IMR-90 (cell line): ENCODE data around the gene OR1F1. TPM values are rescaled to one million over a fixed set of nuclear protein-coding genes. Genes with fewer than 3 reads are reported as not detected.
A peak's percentile ranks its signal among the peaks of the same experiment; 100 is the strongest.

Experiments used
- ATAC-seq: fragments of 200-7000 bp; cut with Tn5 transposase; 2 replicates; pipeline ENCODE4 v1.9.1; 2020; ENCODE audit warnings: low read depth, mild to moderate bottlenecking, moderate library complexity
- BruUV-seq: library from RNA; stranded (reverse); fragments of 400-500 nt; replicated peaks from 2 replicates; lab custom pipeline; 2021; lab: Mats Ljungman, UMichigan
- CTCF ChIA-PET: fragments of 300-600 bp; formaldehyde crosslinking; extraction: SDS; loops from one replicate; lab custom pipeline; 2021; ENCODE audit warnings: antibody characterized with exemption; lab: Yijun Ruan, JAX
- POLR2A ChIA-PET: fragments of 300-600 bp; sonication (Branson Sonifier 250); formaldehyde crosslinking; loops from one replicate; lab custom pipeline; 2022; ENCODE audit warnings: antibody characterized with exemption; ENCODE audit not compliant: unreplicated experiment; lab: Charles Lee
- DNase-seq: peaks from one replicate; pipeline ENCODE4 v3.0.0; 2013
- H2AFZ ChIP-seq: replicated peaks from 2 replicates; pipeline ENCODE3; 2013; ENCODE audit warnings: low read length, mild to moderate bottlenecking; ENCODE audit not compliant: poor library complexity
- H2AK5ac ChIP-seq: 2 replicates; pipeline ENCODE4 v1.6.1; 2013; ENCODE audit warnings: low read depth, low read length, inconsistent platforms
- H2AK9ac ChIP-seq: replicated peaks from 2 replicates; pipeline ENCODE3; 2013; ENCODE audit warnings: mild to moderate bottlenecking, low read depth, low read length, moderate library complexity; ENCODE audit not compliant: poor library complexity
- H2BK120ac ChIP-seq: 2 replicates; pipeline ENCODE4 v1.6.1; 2013; ENCODE audit warnings: low read depth, low read length, inconsistent platforms
- H2BK15ac ChIP-seq: 3 replicates; pipeline ENCODE4 v1.6.1; 2013; ENCODE audit warnings: low read depth, low read length, inconsistent platforms
- H2BK20ac ChIP-seq: 2 replicates; pipeline ENCODE4 v1.6.1; 2013; ENCODE audit warnings: low read depth, mild to moderate bottlenecking, inconsistent platforms, low read length, moderate library complexity
- H2BK5ac ChIP-seq: 2 replicates; pipeline ENCODE4 v1.6.1; 2013; ENCODE audit warnings: mild to moderate bottlenecking, low read depth, low read length, inconsistent platforms; ENCODE audit not compliant: poor library complexity, severe bottlenecking
- H3K14ac ChIP-seq: replicated peaks from 2 replicates; pipeline ENCODE4 v1.6.1; 2013; ENCODE audit warnings: low read depth, low read length, inconsistent platforms
- H3K18ac ChIP-seq: 2 replicates; pipeline ENCODE4 v1.6.1; 2013; ENCODE audit warnings: low read depth, low read length, control low read depth
- H3K23ac ChIP-seq: 2 replicates; pipeline ENCODE4 v1.6.1; 2013; ENCODE audit warnings: low read depth, low read length, inconsistent platforms
- H3K27ac ChIP-seq: 2 replicates; pipeline ENCODE4 v1.5.1; 2013; ENCODE audit warnings: mild to moderate bottlenecking, control low read depth, low read length; ENCODE audit not compliant: insufficient read depth
- H3K27me3 ChIP-seq: 2 replicates; pipeline ENCODE4 v1.6.1; 2013; ENCODE audit warnings: low read length; ENCODE audit not compliant: control insufficient read depth, insufficient read depth
- H3K36me3 ChIP-seq: 2 replicates; pipeline ENCODE4 v1.6.1; 2013; ENCODE audit warnings: low read length, mixed read lengths; ENCODE audit not compliant: control insufficient read depth, insufficient read depth
- H3K4ac ChIP-seq: 2 replicates; pipeline ENCODE4 v1.6.1; 2013; ENCODE audit warnings: low read depth, low read length, inconsistent platforms
- H3K4me1 ChIP-seq: 2 replicates; pipeline ENCODE4 v1.6.1; 2013; ENCODE audit warnings: low read length, mixed read lengths; ENCODE audit not compliant: control insufficient read depth, insufficient read depth
- H3K4me2 ChIP-seq: 2 replicates; pipeline ENCODE4 v1.6.1; 2013; ENCODE audit warnings: low read depth, mild to moderate bottlenecking, control low read depth, low read length, moderate library complexity
- H3K4me3 ChIP-seq: 2 replicates; pipeline ENCODE4 v1.5.1; 2013; ENCODE audit warnings: low read depth, mild to moderate bottlenecking, control low read depth, low read length, moderate library complexity; ENCODE audit not compliant: insufficient read depth
- H3K56ac ChIP-seq: 2 replicates; pipeline ENCODE4 v1.6.1; 2013; ENCODE audit warnings: low read length, inconsistent platforms; ENCODE audit not compliant: insufficient read depth; ENCODE audit errors: extremely low read depth
- H3K79me1 ChIP-seq, 2 experiments: 2 replicates each; pipeline ENCODE4 v1.6.1; 2013; ENCODE audit warnings: low read length in 2 of 2, inconsistent platforms in 1 of 2, low read depth in 1 of 2
- H3K9ac ChIP-seq: 2 replicates; pipeline ENCODE4 v1.6.1; 2013; ENCODE audit warnings: low read depth, low read length, control low read depth
- H3K9me1 ChIP-seq: 2 replicates; pipeline ENCODE4 v1.6.1; 2013; ENCODE audit warnings: low read length, inconsistent platforms; ENCODE audit not compliant: insufficient read depth
- H3K9me3 ChIP-seq: 2 replicates; pipeline ENCODE4 v1.6.1; 2013; ENCODE audit warnings: low read length; ENCODE audit not compliant: control insufficient read depth, insufficient read depth
- H4K20me1 ChIP-seq: 2 replicates; pipeline ENCODE4 v1.6.1; 2013; ENCODE audit warnings: low read length, inconsistent platforms; ENCODE audit not compliant: insufficient read depth
- H4K5ac ChIP-seq: 2 replicates; pipeline ENCODE4 v1.6.1; 2013; ENCODE audit warnings: mild to moderate bottlenecking, low read depth, low read length, control low read depth
- H4K8ac ChIP-seq, 2 experiments: 2 replicates each; pipeline ENCODE4 v1.6.1; 2013; ENCODE audit warnings: low read depth in 2 of 2, low read length in 2 of 2, control low read depth in 1 of 2, inconsistent platforms in 1 of 2
- H4K91ac ChIP-seq: 2 replicates; pipeline ENCODE4 v1.6.1; 2013; ENCODE audit warnings: low read depth, low read length, inconsistent platforms; ENCODE audit not compliant: insufficient read depth
- BHLHE40 ChIP-seq: fragments of 150-350 bp; IDR thresholded peaks from 2 replicates; pipeline ENCODE4 v1.6.1; 2016; ENCODE audit warnings: mild to moderate bottlenecking, low read depth, low read length
- CHD1 ChIP-seq: IDR thresholded peaks from 2 replicates; pipeline ENCODE4 v1.6.1; 2012; ENCODE audit warnings: low read depth, low read length, improper control_type of control experiment
- FOS ChIP-seq: fragments of 150-350 bp; IDR thresholded peaks from 2 replicates; pipeline ENCODE4 v1.6.1; 2016; ENCODE audit warnings: low read depth, low read length
- MAFK ChIP-seq: IDR thresholded peaks from 2 replicates; pipeline ENCODE4 v1.6.1; 2012; ENCODE audit warnings: low read depth, low read length, improper control_type of control experiment
- MAZ ChIP-seq: IDR thresholded peaks from 2 replicates; pipeline ENCODE4 v1.6.1; 2012; ENCODE audit warnings: low read depth, mild to moderate bottlenecking, low read length, improper control_type of control experiment, moderate library complexity, borderline replicate concordance
- NFE2L2 ChIP-seq: fragments of 150-350 bp; IDR thresholded peaks from 2 replicates; pipeline ENCODE4 v1.6.1; 2016; ENCODE audit warnings: low read depth, mild to moderate bottlenecking, low read length
- RCOR1 ChIP-seq: IDR thresholded peaks from 2 replicates; pipeline ENCODE4 v1.6.1; 2012; ENCODE audit warnings: mild to moderate bottlenecking, low read length, improper control_type of control experiment; ENCODE audit not compliant: insufficient replicate concordance
- SMC3 ChIP-seq: fragments of 150-350 bp; IDR thresholded peaks from 2 replicates; pipeline ENCODE4 v1.6.1; 2016; ENCODE audit warnings: low read depth, mild to moderate bottlenecking, antibody characterized with exemption, low read length, moderate library complexity
- USF2 ChIP-seq: fragments of 150-350 bp; IDR thresholded peaks from 2 replicates; pipeline ENCODE4 v1.6.1; 2017; ENCODE audit warnings: mild to moderate bottlenecking, antibody characterized with exemption, low read length, low read depth
- WGBS, 2 experiments: methylation state at CpG; one replicate each; pipeline versions ENCODE4 v1.1.5 to v1.1.7; 2013; ENCODE audit warnings: missing lambda C conversion rate in 2 of 2; ENCODE audit not compliant: insufficient read length in 1 of 2; ENCODE audit errors: extremely low coverage in 2 of 2; 5-methylcytosine and 5-hydroxymethylcytosine counted together
- dilution Hi-C: fragments of 300-500 bp; cut with HindIII; formaldehyde crosslinking; loops from one replicate; pipeline ENCODE4 v1.14.3; 2018; ENCODE audit warnings: low sequenced_read_pairs; ENCODE audit not compliant: unreplicated experiment
- in situ Hi-C: fragments of 300-500 bp; cut with MboI; formaldehyde crosslinking; loops from 3 replicates; pipeline ENCODE4 v1.14.3; 2019; ENCODE audit warnings: low sequenced_read_pairs, inconsistent platforms, mixed read lengths
- intact Hi-C: fragments of 100-400 bp; cut with micrococcal nuclease; formaldehyde crosslinking; loops from 2 replicates; pipeline ENCODE4 v1.10.0; 2022
- polyA plus RNA-seq, 3 experiments: library from polyadenylated mRNA; depleted of rRNA; stranded (reverse); fragments of >200 nt; gene quantifications; 2 replicates each; pipeline ENCODE4 v1.2.3, GENCODE V29; 2012; ENCODE audit warnings: low replicate concordance in 1 of 3
- total RNA-seq: library from RNA; depleted of rRNA; stranded (reverse); fragments of >200 nt; gene quantifications from 2 replicates; pipeline ENCODE4 v1.2.3, GENCODE V29; 2012
- TF ChIP-seq, protein P1 (sequence below): fragments of 150-350 bp; IDR thresholded peaks from 2 replicates; pipeline ENCODE4 v1.6.1; 2016; ENCODE audit warnings: low read depth, mild to moderate bottlenecking, low read length, moderate library complexity, borderline replicate concordance

Gene OR1F1
- total and polyA plus RNA-seq, 2 of the 4 experiments (the other 2 are of a cell fraction): 0.12 TPM; not detected in 1

DNA sequence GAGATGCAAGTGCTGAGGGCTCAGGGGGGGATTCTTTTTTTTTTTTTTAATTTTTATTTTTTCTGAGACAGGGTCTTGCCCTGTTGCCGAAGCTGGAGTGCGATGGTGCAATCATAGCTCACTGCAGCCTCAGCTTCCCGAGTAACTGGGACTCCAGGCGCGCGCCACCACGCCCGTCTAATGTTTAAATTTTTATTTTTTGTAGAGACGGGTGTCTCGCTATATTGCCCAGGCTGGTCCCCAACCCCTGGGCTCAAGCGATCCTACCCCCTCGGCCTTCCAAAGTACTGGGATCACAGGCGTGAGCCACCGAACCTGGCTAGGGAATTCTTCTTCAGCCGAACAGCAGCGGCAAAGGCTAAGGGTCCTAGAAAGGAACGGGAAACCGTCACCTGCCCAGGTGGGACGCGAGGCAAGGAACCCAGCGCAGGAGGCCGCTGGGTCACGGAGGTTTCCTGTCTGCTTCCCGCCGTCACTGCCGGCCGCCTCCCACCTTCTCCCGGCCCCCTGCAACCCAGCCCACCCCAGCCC lies 13.3 kb upstream of the OR1F1 start:
- no peak overlapping the region for H2BK15ac ChIP-seq
- intact Hi-C loops (no loop called here), in situ Hi-C loops (no loop called here), dilution Hi-C loops (no loop called here)
- H4K8ac ChIP-seq: no peak overlapping the region
- H3K9ac ChIP-seq: no peak overlapping the region
- H3K9me3 ChIP-seq: no peaks in the 10 kb centered on the region
- H2BK5ac ChIP-seq: no peak overlapping the region
- H3K27me3 ChIP-seq: peaks cover 48% of the 10 kb centered on the region
- H3K4me2 ChIP-seq: no peak overlapping the region
- H3K56ac ChIP-seq: no peak overlapping the region
- H2BK20ac ChIP-seq: no peak overlapping the region
- no peak overlapping the region for H2BK120ac ChIP-seq
- H4K91ac ChIP-seq: no peak overlapping the region
- no peak overlapping the region for H4K5ac ChIP-seq
- H3K18ac ChIP-seq: no peak overlapping the region
- no peak overlapping the region for H3K23ac ChIP-seq
- ATAC-seq: no peak
- WGBS, 2 experiments: no CpG with 5 or more reads among the region's 28 CpGs
- H3K9me1 ChIP-seq: 0 out of 2 replicates have a peak, but pooled peaks cover 2% of the 10 kb centered on the region
- DNase-seq: no peak
- H3K4ac ChIP-seq: no peak overlapping the region
- no peak overlapping the region for H3K14ac ChIP-seq
- no peak for TF ChIP-seq USF2
- TF ChIP-seq RCOR1: no peak
- TF ChIP-seq CHD1: no peak
- TF ChIP-seq FOS: no peak
- no peak for TF ChIP-seq MAFK
- TF ChIP-seq BHLHE40: no peak
- no peak for TF ChIP-seq NFE2L2
- TF ChIP-seq MAZ: no peak
- TF ChIP-seq, protein P1, sequence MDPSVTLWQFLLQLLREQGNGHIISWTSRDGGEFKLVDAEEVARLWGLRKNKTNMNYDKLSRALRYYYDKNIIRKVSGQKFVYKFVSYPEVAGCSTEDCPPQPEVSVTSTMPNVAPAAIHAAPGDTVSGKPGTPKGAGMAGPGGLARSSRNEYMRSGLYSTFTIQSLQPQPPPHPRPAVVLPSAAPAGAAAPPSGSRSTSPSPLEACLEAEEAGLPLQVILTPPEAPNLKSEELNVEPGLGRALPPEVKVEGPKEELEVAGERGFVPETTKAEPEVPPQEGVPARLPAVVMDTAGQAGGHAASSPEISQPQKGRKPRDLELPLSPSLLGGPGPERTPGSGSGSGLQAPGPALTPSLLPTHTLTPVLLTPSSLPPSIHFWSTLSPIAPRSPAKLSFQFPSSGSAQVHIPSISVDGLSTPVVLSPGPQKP: no peak
- TF ChIP-seq SMC3: no peak
- peak overlapping the region; percentile 85 for H2AFZ ChIP-seq
- H3K4me3 ChIP-seq: no peak overlapping the region
- no TSS peak for BruUV-seq
- H3K4me1 ChIP-seq: peaks cover 2% of the 10 kb centered on the region; the same call in 1 of the 2 replicates
- peaks cover 9% of the 10 kb centered on the region for H4K20me1 ChIP-seq
- ChIA-PET POLR2A (no interaction called here), CTCF (no interaction called here)
- H3K36me3 ChIP-seq: no peaks in the 10 kb centered on the region
- no peak overlapping the region for H2AK9ac ChIP-seq
- H3K79me1 ChIP-seq: no peaks in the 10 kb centered on the region
- H2AK5ac ChIP-seq: no peak overlapping the region
- no peak overlapping the region for H3K27ac ChIP-seq
